ENCODE measurements around the gene ANKRD55. TPM values are rescaled to one million over a fixed set of nuclear protein-coding genes. Genes with fewer than 3 reads are reported as not detected.

Gene ANKRD55
- total RNA-seq, 4 donors from 2014 or later, result 0.66 TPM; not detected in 3

DNA sequence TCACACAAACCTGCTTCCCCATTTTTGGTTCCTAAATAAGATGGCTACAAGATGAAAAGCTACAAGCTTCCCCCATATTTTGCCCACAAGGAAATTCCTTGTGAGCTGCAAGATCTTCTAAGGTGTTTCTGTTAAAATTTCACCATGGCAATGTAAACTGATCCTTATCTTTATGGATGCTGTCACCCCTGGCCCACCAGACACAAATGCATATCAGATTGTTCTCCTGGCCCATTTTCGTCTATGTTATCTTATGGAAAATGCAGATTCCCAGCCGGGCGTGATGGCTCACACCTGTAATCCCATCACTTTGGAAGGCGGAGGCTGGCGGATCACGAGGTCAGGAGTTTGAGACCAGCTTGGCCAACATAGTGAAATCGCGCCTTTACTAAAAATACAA, 173.3 kb downstream of the ANKRD55 start:
- no peaks in the 10 kb centered on the region for H3K36me3 ChIP-seq
- WGBS, result 89% methylated on average over 8 of the region's 8 CpGs
- no peak overlapping the region for H3K4me3 ChIP-seq
- no peak overlapping the region for H3K27ac ChIP-seq (replicated peaks in 1 of 4)
- H3K4me1 ChIP-seq, result peaks cover 6 to 21% (median 16%) of the 10 kb centered on the region in 4 donors
- no peak for TF ChIP-seq POLR2A (IDR thresholded peaks at IDR 0.05; ENCODE audit: low read depth)
- no peak for TF ChIP-seq EP300 (IDR thresholded peaks at IDR 0.05)
- H3K9me3 ChIP-seq, result no peaks in the 10 kb centered on the region
- intact Hi-C loops (cut with DNase I), result loop anchor here (10.0 kb wide), 1 partner anchor 65 kb away; the partner anchor contains the start of gene IL6ST
- DNase-seq (ENCODE audit: extremely low spot score), result no peak
- no peaks in the 10 kb centered on the region for H3K27me3 ChIP-seq

DNA sequence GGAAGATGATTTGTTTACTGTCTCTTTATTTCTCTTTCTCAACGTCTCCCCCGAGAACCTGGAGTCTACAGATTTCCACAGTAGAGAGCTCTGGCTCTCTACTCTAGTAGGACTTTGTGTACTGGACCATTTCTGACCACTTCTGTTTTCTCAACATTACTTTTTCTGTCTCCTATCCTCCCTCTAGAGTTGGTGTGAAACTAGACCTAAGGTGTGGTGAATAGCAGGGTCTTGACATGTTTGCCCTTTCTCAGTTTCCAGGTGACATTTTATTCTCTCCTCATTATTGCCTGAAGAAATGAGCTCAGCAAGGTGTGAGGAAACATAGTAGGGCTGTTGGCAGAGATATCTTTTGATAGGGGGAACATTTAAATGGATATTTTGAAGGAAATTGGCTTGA, 176.3 kb downstream of the ANKRD55 start:
- H3K4me3 ChIP-seq, result no peak overlapping the region
- TF ChIP-seq, protein P1, sequence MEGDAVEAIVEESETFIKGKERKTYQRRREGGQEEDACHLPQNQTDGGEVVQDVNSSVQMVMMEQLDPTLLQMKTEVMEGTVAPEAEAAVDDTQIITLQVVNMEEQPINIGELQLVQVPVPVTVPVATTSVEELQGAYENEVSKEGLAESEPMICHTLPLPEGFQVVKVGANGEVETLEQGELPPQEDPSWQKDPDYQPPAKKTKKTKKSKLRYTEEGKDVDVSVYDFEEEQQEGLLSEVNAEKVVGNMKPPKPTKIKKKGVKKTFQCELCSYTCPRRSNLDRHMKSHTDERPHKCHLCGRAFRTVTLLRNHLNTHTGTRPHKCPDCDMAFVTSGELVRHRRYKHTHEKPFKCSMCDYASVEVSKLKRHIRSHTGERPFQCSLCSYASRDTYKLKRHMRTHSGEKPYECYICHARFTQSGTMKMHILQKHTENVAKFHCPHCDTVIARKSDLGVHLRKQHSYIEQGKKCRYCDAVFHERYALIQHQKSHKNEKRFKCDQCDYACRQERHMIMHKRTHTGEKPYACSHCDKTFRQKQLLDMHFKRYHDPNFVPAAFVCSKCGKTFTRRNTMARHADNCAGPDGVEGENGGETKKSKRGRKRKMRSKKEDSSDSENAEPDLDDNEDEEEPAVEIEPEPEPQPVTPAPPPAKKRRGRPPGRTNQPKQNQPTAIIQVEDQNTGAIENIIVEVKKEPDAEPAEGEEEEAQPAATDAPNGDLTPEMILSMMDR (IDR thresholded peaks at IDR 0.05), result no peak
- TF ChIP-seq POLR2AphosphoS5 (IDR thresholded peaks at IDR 0.05), result no peak
- TF ChIP-seq EP300 (IDR thresholded peaks at IDR 0.05), result no peak
- TF ChIP-seq POLR2A (IDR thresholded peaks at IDR 0.05; ENCODE audit: low read depth), result no peak
- H3K9me3 ChIP-seq, result peaks cover 0 to 5% (median 0%) of the 10 kb centered on the region in 4 donors
- 68% methylated on average over 2 of the region's 2 CpGs for WGBS
- H3K4me1 ChIP-seq, result peaks cover 6 to 21% (median 16%) of the 10 kb centered on the region in 4 donors
- DNase-seq (ENCODE audit: extremely low spot score), result no peak
- no peaks in the 10 kb centered on the region for H3K36me3 ChIP-seq
- H3K27ac ChIP-seq (replicated peaks in 1 of 4), result no peak overlapping the region
- intact Hi-C loops (cut with DNase I), result loop anchor here (10.0 kb wide), 1 partner anchor 62 kb away; the partner anchor contains the start of gene IL6ST
- no peaks in the 10 kb centered on the region for H3K27me3 ChIP-seq

DNA sequence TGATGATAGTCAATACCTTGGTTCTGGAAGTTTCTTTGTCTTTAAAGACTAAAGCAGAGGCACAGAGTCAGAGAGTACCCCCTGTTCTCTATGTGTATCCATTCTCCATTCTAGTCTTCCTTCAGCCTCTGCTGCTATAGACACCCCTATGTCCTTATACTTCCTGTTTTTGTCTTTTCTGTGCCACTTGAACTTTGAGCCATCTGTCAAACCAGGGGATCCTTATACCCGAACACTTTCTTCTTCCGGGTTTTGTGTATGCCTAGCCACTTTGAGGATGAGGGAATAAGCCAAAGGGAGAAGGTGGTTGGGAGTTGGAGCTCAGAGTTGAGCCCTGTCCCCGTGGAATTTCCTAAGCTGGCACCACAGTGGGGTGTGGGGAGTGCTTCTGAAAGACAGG, 177.3 kb downstream of the ANKRD55 start:
- 69% methylated on average over 3 of the region's 3 CpGs for WGBS
- no peak for DNase-seq (ENCODE audit: extremely low spot score)
- no peak overlapping the region for H3K27ac ChIP-seq (replicated peaks in 1 of 4)
- peaks cover 0 to 5% (median 0%) of the 10 kb centered on the region in 4 donors for H3K9me3 ChIP-seq
- H3K4me3 ChIP-seq, result no peak overlapping the region
- no peaks in the 10 kb centered on the region for H3K27me3 ChIP-seq
- TF ChIP-seq EP300 (IDR thresholded peaks at IDR 0.05) (no peak), POLR2A (IDR thresholded peaks at IDR 0.05; ENCODE audit: low read depth) (no peak), POLR2AphosphoS5 (IDR thresholded peaks at IDR 0.05) (no peak)
- TF ChIP-seq, protein P1 (IDR thresholded peaks at IDR 0.05), result no peak
- H3K36me3 ChIP-seq, result no peaks in the 10 kb centered on the region
- intact Hi-C loops (cut with DNase I), result loop anchor here (10.0 kb wide), 1 partner anchor 61 kb away; the partner anchor contains the start of gene IL6ST
- H3K4me1 ChIP-seq, result peaks cover 6 to 23% (median 19%) of the 10 kb centered on the region in 4 donors

DNA sequence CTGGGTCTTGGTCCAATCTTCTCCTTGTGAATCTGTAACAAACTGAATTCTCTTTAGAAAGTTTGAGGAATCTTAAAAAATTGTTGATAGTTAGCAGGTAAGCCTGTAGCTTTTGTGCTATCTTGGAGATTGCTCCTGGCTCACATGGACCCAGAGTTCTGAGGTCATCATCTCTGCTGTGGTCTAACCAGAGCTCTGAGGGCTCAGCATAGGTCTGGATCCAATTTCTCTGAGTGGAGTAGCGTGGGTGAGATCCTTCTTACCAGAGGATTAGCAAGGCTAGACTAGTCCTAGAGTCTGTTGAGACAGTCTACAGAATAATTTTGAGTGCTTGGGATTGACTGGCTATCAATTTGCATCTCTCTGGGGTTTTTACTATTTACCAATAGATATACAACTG, 177.8 kb downstream of the ANKRD55 start:
- no peak overlapping the region for H3K4me3 ChIP-seq
- intact Hi-C loops (cut with DNase I), result loop anchor here (10.0 kb wide), 1 partner anchor 60 kb away; the partner anchor contains the start of gene IL6ST
- no peak for DNase-seq (ENCODE audit: extremely low spot score)
- peaks cover 9 to 25% (median 22%) of the 10 kb centered on the region in 4 donors for H3K4me1 ChIP-seq
- TF ChIP-seq, protein P1 (IDR thresholded peaks at IDR 0.05), result no peak
- no peak for TF ChIP-seq EP300 (IDR thresholded peaks at IDR 0.05)
- TF ChIP-seq POLR2AphosphoS5 (IDR thresholded peaks at IDR 0.05), result no peak
- TF ChIP-seq POLR2A (IDR thresholded peaks at IDR 0.05; ENCODE audit: low read depth), result no peak
- H3K9me3 ChIP-seq, result peaks cover 0 to 5% (median 0%) of the 10 kb centered on the region in 4 donors
- no peaks in the 10 kb centered on the region for H3K36me3 ChIP-seq
- 82% methylated on average over 1 of the region's 1 CpG for WGBS
- no peak overlapping the region for H3K27ac ChIP-seq (replicated peaks in 1 of 4)
- H3K27me3 ChIP-seq, result no peaks in the 10 kb centered on the region

DNA sequence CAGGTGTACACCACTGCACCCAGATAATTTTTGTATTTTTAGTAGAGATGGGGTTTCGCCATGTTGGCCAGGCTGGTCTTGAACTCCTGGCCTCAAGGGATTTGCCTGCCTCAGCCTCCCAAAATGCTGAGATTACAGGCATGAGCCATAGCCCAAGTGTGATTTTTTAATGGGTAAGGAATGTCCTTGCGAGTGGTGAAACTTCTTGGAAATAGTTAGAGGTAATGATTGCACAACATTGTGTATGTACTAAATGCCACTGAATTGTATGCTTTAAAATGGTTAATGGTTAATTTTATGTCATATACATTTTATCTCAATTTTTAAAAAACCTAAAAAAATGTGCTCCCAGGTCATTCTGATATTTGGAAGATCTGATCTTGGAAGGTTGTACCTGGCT, 178.5 kb downstream of the ANKRD55 start:
- TF ChIP-seq POLR2A (IDR thresholded peaks at IDR 0.05; ENCODE audit: low read depth), result no peak
- TF ChIP-seq, protein P1 (IDR thresholded peaks at IDR 0.05), result no peak
- TF ChIP-seq POLR2AphosphoS5 (IDR thresholded peaks at IDR 0.05), result no peak
- no peak for TF ChIP-seq EP300 (IDR thresholded peaks at IDR 0.05)
- H3K4me3 ChIP-seq, result no peak overlapping the region
- H3K4me1 ChIP-seq, result peaks cover 16 to 30% (median 28%) of the 10 kb centered on the region in 4 donors
- 96% methylated on average over 2 of the region's 2 CpGs for WGBS
- H3K36me3 ChIP-seq, result no peaks in the 10 kb centered on the region
- no peaks in the 10 kb centered on the region for H3K27me3 ChIP-seq
- intact Hi-C loops (cut with DNase I), result loop anchor here (10.0 kb wide), 1 partner anchor 60 kb away; the partner anchor contains the start of gene IL6ST
- H3K27ac ChIP-seq (replicated peaks in 1 of 4), result no peak overlapping the region
- H3K9me3 ChIP-seq, result peaks cover 0 to 5% (median 0%) of the 10 kb centered on the region in 4 donors
- no peak for DNase-seq (ENCODE audit: extremely low spot score)
